Smooth muscle cell of the brain vasculature (primary cell): ENCODE measurements around the gene HPS4.
"Not testable (repeated sequence)": the region's sequence is repeated elsewhere in the genome, so short reads cannot be mapped to it uniquely, and the experiment has no call there.

Source experiments
- DNase-seq: peaks from one replicate; pipeline ENCODE4 v3.0.0-alpha.2; 2012; ENCODE audit warnings: low read depth, low spot score

HPS4 gene

GRCh38 chr22:26416670-26417276 lies 66.8 kb downstream of the HPS4 start:
- DNase-seq = peak; percentile 7

GRCh38 chr22:26416256-26416655 lies 67.3 kb downstream of the HPS4 start:
- no peak for DNase-seq

DNA sequence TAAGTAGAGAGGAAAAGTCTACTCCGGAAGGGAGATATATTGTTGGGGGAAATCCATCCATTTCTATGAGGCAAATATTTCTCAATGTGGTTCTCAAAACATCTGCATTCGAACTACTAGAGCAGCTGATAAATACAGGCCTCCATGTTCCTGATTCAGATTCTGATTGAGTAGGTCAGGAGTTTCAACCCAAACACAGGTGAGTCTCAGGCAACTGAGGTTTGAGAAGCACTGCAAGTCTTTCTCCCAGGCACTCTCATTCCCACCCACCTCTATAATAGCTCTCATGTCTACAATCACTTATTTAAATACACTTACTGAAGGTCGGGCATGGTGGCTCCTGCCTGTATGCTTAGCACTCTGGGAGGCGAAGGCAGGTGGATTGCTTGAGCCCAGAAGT lies 69.2 kb downstream of the HPS4 start:
- no peak for DNase-seq

DNA sequence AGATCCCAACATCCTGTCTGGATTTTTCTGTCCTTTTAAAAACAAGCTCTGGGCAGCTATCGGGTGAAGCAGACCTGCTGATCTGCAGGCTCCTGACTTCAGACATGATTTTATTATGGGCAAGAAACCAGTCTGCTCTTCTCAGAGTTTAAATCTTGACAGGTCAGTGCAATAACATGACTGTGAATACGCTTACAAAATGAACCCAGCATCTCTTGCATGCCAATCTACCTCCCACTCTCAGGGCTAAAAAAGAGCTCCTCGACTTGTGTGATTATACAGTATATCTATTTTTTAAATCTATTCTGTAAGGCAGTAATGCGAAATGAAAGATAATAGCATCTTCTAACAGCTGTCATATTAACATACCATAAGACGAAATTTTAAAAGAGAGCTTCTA lies 73.2 kb downstream of the HPS4 start:
- DNase-seq = no peak

- DNase-seq = no peak
These were observed 73.8 kb downstream of the HPS4 start for GRCh38 chr22:26409719-26410335.

DNA sequence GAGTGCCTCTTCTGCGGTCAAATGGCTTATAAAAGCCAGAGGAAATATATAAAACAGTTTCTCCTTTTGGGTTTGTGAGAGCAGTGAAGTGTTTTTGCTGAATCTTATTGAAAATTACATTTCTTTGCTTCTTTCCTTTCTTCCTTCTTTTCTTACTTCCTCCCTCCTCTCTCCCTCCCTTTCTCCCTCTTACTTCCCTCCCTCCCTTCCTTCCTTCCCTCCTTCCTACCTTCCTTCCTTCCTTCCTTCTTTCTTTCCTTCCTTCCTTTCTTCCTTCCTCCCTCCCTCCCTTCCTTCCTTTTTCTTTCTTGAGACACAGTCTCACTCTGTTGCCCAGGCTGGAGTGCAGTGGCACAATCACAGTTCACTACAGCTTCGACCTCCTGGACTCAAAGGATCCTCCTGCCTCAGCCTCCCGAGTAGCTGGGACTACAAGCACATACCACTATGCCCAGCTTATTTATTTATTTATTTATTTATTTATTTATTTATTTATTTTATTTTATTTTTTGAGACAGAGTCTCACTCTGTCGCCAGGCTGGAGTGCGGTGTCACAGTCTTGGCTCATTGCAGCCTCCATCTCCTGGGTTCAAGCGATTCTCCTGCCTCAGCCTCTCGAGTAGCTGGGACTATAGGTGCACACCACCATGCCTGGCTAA lies 74.9 kb downstream of the HPS4 start:
- DNase-seq = not testable (repeated sequence)

DNA sequence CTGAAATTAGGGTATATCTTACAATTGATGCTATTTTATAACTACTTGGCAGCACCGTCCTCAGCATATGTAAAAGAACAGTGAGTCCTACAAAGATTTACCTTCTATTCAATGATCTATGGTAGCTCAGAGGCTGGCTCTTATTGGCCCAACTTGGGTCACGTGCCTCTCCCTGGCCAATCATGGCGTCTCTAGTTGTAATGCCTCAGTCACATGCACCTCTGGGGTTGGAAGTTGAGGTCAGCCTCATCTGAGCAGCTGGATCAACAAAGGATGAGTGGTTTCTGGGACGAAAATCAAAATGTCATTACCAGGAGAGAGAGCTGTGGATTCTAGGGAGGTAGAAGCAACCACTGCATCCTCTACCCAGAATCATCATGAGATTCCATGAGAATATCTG lies 77.5 kb downstream of the HPS4 start:
- no peak for DNase-seq

- DNase-seq = no peak
These were observed 78.6 kb downstream of the HPS4 start for GRCh38 chr22:26404851-26405421.

GRCh38 chr22:26401726-26402125 lies 81.9 kb downstream of the HPS4 start:
- DNase-seq = no peak
